Psoas muscle (tissue), 8 donors: ENCODE data around the gene GSC. TPM values are rescaled to one million over a fixed set of nuclear protein-coding genes. Genes with fewer than 3 reads are reported as not detected.

Experiments
- ATAC-seq, 4 donors: fragments of 200-7000 bp; cut with Tn5 transposase; one replicate each; pipeline ENCODE4 v1.9.1; 2020; ENCODE audit warnings: moderate library complexity in 3 of 4, mild to moderate bottlenecking in 2 of 4
- DNase-seq, 2 donors: peaks; one replicate each; pipeline ENCODE4 v3.0.0-alpha.2; 2020
- H3K27ac ChIP-seq: fragments of 200-600 bp; one replicate; pipeline ENCODE4 v1.8.0; 2022
- H3K27me3 ChIP-seq, 3 donors: fragments of 200-600 bp in 1 of 3; one replicate each; pipeline versions ENCODE4 v1.6.1 to v1.8.0; 2013 to 2022; ENCODE audit warnings: low read length in 2 of 3, mild to moderate bottlenecking in 2 of 3, moderate library complexity in 1 of 3; ENCODE audit not compliant: insufficient read depth in 3 of 3
- H3K36me3 ChIP-seq, 2 donors: fragments of 200-600 bp in 1 of 2; one replicate each; pipeline versions ENCODE4 v1.6.1 to v1.8.0; 2013 to 2022; ENCODE audit warnings: low read depth in 1 of 2, mild to moderate bottlenecking in 1 of 2, moderate library complexity in 1 of 2; ENCODE audit not compliant: insufficient read depth in 1 of 2
- H3K4me1 ChIP-seq: fragments of 200-600 bp; one replicate; pipeline ENCODE4 v1.8.0; 2022
- H3K4me3 ChIP-seq: fragments of 200-600 bp; one replicate; pipeline ENCODE4 v1.8.0; 2022; ENCODE audit warnings: mild to moderate bottlenecking
- H3K9me3 ChIP-seq: fragments of 200-600 bp; one replicate; pipeline ENCODE4 v1.8.0; 2022
- WGBS, 3 donors: extraction: QIAGEN DNeasy Blood & Tissue Kit; methylation state at CpG; one replicate each; pipeline versions ENCODE4 v1.1.6 to v1.1.7; 2013; 5-methylcytosine and 5-hydroxymethylcytosine counted together
- intact Hi-C, 2 donors: fragments of 100-400 bp; cut with DNase I; formaldehyde crosslinking; loops; one replicate each; pipeline versions ENCODE4 v1.11.0 to v1.14.2; 2022
- polyA plus RNA-seq, 3 donors: library from polyadenylated mRNA; stranded (reverse); fragments of 200-250 nt; gene quantifications; one replicate each; pipeline ENCODE4 v1.2.3, GENCODE V29; 2013
- total RNA-seq, 4 donors: library from RNA; stranded (reverse); fragmentation: NEBNext Ultra II Directional in 2 of 4; extraction: Animal tissue kit (Norgen Biotek cat#: 25700) in 2 of 4; gene quantifications; one replicate each; pipeline versions ENCODE4 v1.2.1 to v1.2.4, GENCODE V29; 2021 to 2023
- TF ChIP-seq, protein P1 (sequence below): fragments of 200-600 bp; IDR thresholded peaks from one replicate; pipeline ENCODE4 v1.8.0; 2022; ENCODE audit warnings: antibody characterized with exemption
- donor health status: healthy with polysubstance abuse.
- donor health status: DM: no; HTN: no; CAD: no; lungs with moderate emphysema.
- donor health status: Bipolar disorder and iron deficiency.
- donor health status: healthy.
- donor health status: DM: yes; HTN: yes; CAD: no.
- donor health status: DM: no; HTN: no; CAD: no.
- donor health status: DM: no; HTN: no; CAD: no.
- donor health status: DM: yes; HTN: yes; CAD: no.

The GSC gene
- total and polyA plus RNA-seq, 7 donors = 0.34 to 0.94 (median 0.50) TPM

GRCh38 chr14:94724993-94725392, 44.9 kb downstream of the GSC start:
- ATAC-seq (no peak), DNase-seq (no peak)
- Histone ChIP-seq H3K4me3 (no peak overlapping the region), H3K9me3 (no peaks in the 10 kb centered on the region), H3K36me3 (no peaks in the 10 kb centered on the region), H3K27me3 (no peaks in the 10 kb centered on the region), H3K27ac (no peak overlapping the region), H3K4me1 (no peaks in the 10 kb centered on the region)
- WGBS, 3 donors = 68 to 79% (median 75%) methylated on average over 2 of the region's 2 CpGs
- TF ChIP-seq, protein P1, sequence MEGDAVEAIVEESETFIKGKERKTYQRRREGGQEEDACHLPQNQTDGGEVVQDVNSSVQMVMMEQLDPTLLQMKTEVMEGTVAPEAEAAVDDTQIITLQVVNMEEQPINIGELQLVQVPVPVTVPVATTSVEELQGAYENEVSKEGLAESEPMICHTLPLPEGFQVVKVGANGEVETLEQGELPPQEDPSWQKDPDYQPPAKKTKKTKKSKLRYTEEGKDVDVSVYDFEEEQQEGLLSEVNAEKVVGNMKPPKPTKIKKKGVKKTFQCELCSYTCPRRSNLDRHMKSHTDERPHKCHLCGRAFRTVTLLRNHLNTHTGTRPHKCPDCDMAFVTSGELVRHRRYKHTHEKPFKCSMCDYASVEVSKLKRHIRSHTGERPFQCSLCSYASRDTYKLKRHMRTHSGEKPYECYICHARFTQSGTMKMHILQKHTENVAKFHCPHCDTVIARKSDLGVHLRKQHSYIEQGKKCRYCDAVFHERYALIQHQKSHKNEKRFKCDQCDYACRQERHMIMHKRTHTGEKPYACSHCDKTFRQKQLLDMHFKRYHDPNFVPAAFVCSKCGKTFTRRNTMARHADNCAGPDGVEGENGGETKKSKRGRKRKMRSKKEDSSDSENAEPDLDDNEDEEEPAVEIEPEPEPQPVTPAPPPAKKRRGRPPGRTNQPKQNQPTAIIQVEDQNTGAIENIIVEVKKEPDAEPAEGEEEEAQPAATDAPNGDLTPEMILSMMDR = no peak
- intact Hi-C loops = no loop called here

DNA sequence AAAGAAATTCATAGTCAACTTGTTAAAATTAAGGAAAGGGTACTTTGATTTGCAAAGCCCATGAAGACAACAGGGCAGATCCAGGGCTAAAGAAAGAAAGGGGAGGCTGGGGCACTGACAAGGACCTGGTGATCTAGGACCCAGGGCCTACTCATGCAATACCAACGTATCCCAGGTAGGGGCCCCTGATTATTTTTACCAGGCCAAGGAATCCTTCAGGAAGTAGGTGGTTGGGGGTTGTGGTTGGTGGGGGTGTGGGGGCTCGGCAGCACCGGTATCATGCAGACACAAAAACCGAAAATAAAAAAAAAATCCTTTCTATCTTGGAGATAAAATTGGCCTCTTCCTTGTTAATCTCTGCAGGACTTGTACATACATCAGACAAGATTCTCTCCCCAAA, 47.5 kb downstream of the GSC start:
- Histone ChIP-seq H3K9me3 (no peaks in the 10 kb centered on the region), H3K36me3 (no peaks in the 10 kb centered on the region), H3K27ac (no peak overlapping the region), H3K27me3 (no peaks in the 10 kb centered on the region), H3K4me3 (no peak overlapping the region), H3K4me1 (no peaks in the 10 kb centered on the region)
- ATAC-seq = no peak
- intact Hi-C loops = no loop called here
- 74 to 87% (median 76%) methylated on average over 4 of the region's 4 CpGs for WGBS, 3 donors
- TF ChIP-seq, protein P1 = no peak
- no peak for DNase-seq

Other genes with a start within 250 kb of the GSC start
- not detected for gene SERPINA4, start 208.7 kb downstream of the GSC start, total RNA-seq
- not detected for gene SERPINA4, start 208.7 kb downstream of the GSC start, polyA plus RNA-seq
- 10 to 100 TPM in 3 of 4 donors, 1 to 10 TPM in 1; 7.2 to 59.7 (median 24.9) TPM for gene SERPINA5, start 188.7 kb downstream of the GSC start, total RNA-seq
- 100 to 1,000 TPM in 1 of 3 donors, 1 to 10 TPM in 2; 2.6 to 107 (median 4.2) TPM for gene SERPINA5, start 188.7 kb downstream of the GSC start, polyA plus RNA-seq
- gene SERPINA3, start 157.7 kb downstream of the GSC start, total RNA-seq = 1,000 to 10,000 TPM in 1 of 4 donors, 100 to 1,000 TPM in 1, 10 to 100 TPM in 1, 1 to 10 TPM in 1; 5.5 to 1,141 (median 125) TPM
- gene SERPINA3, start 157.7 kb downstream of the GSC start, polyA plus RNA-seq = 100 to 1,000 TPM in 2 of 3 donors, 10 to 100 TPM in 1; 45.7 to 360 (median 186) TPM